Stimulated activated CD4-positive, alpha-beta T cell treated with anti-CD3 and anti-CD28 coated beads, TNF-alpha, amount 100 ng/mL, for 1 hour (primary cell): ENCODE results near the gene ABCA8.

Experiments used
- DNase-seq, 3 donors: peaks; one replicate each; pipeline ENCODE4 v3.0.0-alpha.2; 2020; ENCODE audit warnings: low read depth in 3 of 3, low spot score in 1 of 3

The ABCA8 gene

DNA sequence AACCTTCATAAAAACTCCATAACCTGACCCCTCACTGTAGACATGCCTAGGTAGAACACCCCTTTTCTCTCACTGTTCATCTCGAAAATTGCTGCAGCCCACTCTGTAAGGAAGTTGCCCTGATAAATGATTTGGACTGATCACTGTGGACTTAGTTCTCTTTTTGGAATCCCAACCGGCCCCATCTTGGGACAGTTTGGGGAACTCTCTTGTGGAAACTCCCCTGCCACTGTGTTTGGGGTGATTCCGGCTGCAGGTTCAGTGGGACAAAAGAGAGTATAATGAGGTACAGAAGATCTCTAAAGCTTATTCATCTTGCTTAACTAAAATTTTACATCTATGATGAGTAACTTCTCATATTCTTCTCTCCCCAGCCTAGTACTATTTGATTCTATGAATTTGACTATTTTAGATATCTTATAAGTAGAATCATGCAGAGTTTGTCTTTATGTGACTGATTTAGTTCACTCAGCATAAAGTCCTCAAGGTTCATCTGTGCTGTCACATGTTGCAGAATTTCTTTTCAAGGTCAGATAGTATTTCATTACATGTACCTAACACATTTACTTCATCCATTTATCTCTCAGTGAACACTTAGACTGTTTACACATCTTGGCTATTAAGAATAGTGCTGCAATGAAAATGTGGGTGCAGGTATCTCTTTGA, 84.9 kb downstream of the ABCA8 start:
- DNase-seq: no peak

GRCh38 chr17:68868708-68869107, 86.5 kb downstream of the ABCA8 start:
- no peak for DNase-seq

GRCh38 chr17:68867759-68868516, 87.3 kb downstream of the ABCA8 start:
- no peak for DNase-seq

- no peak for DNase-seq
Measured at GRCh38 chr17:68865584-68865983, 89.6 kb downstream of the ABCA8 start.

DNA sequence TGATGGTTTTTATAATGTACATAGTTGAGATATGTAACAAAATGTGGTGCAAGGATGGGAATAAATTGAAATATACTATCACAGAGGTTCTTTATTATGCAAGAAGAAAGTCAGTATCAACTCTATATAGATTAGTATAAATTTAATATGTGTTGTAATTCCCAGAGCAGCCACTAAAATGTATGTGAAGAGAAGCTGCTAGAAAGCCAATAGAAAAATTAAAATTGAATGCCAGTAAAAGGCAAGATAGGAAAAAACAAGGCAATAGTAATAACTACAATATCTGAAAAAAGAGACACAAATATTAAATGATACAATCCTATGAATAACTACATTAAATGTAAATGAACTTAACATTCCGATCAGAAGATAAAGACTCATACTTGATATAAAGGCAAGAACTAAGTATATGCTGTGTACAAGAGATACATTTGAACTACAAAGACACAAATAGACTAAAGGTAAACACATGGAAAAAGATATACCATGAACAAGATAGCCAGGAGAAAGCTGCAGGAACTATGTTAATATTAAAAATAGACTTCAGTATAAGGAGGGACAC, 92.0 kb downstream of the ABCA8 start:
- DNase-seq: no peak

DNA sequence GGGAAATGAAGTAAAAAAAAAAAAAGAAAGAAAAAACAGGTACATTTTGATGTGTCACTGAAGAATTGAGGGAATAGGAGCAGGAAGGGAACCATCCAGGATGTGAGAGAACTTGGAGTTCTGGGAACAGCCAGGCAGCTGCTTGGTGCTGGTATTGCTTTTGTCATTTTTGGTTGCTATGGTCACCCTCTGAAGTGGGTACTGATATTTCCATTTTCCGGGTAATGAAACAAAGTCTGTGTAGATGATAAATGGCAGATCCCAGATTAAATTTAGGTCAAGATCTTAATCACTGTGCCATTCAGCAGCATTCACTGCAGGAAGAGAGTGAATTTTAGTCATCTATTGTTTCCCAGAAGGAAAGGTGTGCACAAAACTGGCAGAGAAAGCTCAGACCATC, 93.6 kb downstream of the ABCA8 start:
- DNase-seq: no peak

- DNase-seq: no peak
Measured at GRCh38 chr17:68860941-68861340, 94.3 kb downstream of the ABCA8 start.

DNA sequence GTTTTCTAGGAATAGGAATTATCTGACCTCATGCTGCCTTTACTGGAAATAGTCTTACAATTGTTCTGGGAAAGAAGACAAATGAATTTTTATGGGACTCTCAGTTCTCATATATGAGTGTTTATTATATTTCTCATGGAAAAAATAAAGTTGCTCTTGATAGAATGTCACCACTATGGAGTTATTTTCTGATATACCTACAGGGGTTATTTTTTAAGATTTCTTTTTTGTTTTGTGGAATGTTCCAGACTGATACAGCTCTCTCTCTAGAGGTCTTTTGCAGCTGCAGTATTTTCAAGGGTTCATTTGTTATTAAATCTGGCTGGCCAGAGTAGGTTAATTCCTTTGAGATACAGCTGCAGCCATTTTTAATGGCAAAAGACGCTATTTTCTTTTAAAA, 100.7 kb downstream of the ABCA8 start:
- no peak for DNase-seq

DNA sequence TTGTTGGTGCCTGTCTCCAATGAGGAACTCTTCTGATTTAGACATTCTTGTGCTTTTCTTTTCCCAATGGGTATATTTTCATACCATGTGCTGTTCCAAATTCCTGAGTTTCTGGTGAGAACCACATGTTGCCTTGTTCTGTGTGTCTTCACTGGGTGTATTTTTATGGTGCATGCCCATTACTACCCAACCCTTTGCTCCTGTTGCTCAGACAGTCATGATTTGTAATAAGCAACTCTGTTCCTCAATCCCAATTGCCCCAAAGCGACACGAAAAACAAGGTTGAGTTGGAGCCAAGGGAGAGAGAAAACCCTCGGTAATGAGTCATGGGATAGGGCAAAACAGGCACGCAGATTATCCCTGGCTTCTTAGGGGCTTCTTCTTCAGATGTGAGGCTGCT, 101.8 kb downstream of the ABCA8 start:
- no peak for DNase-seq

GRCh38 chr17:68853036-68853435, 102.2 kb downstream of the ABCA8 start:
- DNase-seq: no peak

DNA sequence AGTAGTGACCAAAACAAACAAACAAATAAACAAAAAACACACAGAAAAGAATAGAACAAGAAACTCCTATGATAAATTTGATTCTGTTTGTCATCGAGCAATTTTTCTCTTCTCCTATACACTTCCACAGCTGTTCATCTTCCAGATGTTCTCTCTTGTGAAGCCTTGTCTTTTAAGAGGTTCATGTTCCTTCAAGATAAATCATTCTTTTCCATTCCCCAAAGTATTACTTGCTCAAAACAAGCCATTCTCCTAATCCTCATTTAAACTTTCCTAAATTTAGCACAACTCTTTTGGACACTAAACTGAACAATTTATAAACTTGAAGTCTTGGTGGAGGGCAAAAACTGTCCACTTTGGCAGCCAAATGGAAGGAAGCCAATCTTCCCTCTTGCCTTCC, 103.3 kb downstream of the ABCA8 start:
- no peak for DNase-seq

DNA sequence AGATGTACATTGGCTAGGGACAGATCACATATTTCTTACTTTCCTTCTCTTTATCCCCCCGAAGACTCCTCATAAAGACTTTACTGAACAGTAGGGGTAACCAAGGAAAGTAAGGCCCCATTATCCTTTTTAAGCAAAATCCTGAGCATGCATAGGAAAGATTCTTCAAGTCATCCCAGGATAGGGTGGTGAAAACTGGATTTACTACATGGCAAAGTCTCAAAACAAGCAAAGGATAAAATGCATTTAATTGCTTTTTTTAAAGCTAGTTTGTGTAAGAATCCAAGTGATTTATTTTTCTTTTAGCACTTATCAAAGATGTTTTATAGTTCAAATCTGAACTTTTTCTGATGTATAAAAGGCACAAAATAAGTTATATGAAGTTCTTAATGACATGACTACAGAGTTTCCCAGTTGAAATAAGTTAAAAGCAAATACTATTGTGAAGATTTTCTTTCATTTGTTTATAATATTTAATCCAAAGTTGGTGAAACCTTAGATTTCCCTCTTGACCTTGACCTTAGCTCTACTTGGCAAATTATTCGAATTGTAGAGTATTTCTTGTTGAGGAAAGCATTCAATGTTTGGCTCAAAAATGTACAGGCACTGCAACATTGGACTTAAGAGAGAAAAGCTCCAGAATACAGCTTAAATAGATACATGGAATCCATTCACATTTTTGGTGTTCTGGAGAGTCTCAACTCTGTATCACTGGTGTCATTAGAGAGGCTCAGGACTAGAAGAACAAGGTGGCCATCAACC, 104.3 kb downstream of the ABCA8 start:
- no peak for DNase-seq

- DNase-seq: no peak
Measured at GRCh38 chr17:68849673-68850610, 105.2 kb downstream of the ABCA8 start.

- DNase-seq: no peak
Measured at GRCh38 chr17:68847711-68848110, 107.5 kb downstream of the ABCA8 start.

GRCh38 chr17:68843522-68843921, 111.7 kb downstream of the ABCA8 start:
- DNase-seq: no peak

- no peak for DNase-seq
Measured at GRCh38 chr17:68840073-68840472, 115.1 kb downstream of the ABCA8 start.

DNA sequence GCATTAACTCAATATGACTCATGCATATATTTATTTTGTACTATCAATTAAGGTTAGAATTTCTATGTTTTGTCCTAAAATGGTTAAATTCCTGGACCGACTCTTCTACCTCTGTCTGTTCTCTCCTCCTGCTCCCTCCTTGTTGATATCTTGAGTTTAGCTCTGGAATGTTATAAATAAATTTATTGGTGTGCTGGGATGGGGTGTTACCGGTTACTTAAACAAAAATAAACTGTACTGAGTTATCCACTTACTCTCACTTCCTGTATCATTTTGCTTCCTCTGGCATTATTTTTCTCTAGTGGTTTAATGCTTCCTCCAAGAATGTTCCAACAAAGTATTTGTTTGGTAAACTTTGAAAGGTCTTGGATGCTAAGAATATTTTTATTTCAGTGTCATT, 120.1 kb downstream of the ABCA8 start:
- no peak for DNase-seq

GRCh38 chr17:68834328-68834836, 120.8 kb downstream of the ABCA8 start:
- no peak for DNase-seq

GRCh38 chr17:68832109-68832802, 122.9 kb downstream of the ABCA8 start:
- no peak for DNase-seq

DNA sequence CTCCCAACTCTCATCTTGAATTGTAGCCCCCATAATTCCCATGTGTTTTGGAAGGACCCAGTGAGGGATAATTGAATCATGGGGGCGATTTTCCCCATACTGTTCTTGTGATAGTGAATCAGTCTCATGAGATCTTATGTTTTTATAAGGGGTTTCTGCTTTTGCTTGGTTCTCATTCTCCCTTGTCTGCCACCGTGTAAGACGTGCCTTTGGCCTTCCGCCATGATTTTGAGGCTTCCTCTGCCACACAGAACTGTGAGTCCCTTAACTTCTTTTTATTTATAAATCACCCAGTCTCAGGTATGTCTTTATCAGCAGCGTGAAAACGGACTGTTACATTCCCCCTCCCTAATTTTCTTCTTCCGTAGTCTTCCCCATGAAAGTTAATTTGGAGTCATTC, 124.0 kb downstream of the ABCA8 start:
- no peak for DNase-seq
